Stimulated activated CD8-positive, alpha-beta memory T cell treated with anti-CD3 and anti-CD28 coated beads, Interleukin-15, amount 100 ng/mL, for 24 hours (primary cell): ENCODE results near the gene GP2.

ENCODE experiments used
- DNase-seq: peaks from one replicate; pipeline ENCODE4 v3.0.0-alpha.2; 2020; ENCODE audit warnings: low read depth

GP2 gene

GRCh38 chr16:20306401-20306800 is 20.9 kb downstream of the GP2 start:
- DNase-seq, result no peak

DNA sequence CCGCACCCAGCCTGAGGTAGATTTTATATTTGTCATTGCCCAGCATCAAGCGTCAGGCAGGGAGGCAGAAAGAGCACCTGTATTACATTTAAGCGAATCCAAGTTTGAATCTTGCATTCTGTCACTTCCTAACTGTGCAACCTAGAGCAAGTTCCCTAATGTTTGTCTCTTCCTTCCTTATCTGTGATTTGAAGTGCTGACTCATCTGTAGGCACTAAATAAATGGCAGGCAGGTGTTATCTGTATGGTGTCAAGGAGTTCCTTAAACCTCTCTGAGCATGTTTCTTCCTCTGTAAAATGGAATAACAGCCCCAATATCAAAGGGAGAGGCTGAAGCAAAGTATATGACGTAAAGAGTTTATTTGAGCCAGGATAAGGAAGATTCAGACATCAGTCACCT is 24.3 kb downstream of the GP2 start:
- DNase-seq, result no peak

- DNase-seq, result no peak
Measured at GRCh38 chr16:20302389-20302788, 24.9 kb downstream of the GP2 start.

DNA sequence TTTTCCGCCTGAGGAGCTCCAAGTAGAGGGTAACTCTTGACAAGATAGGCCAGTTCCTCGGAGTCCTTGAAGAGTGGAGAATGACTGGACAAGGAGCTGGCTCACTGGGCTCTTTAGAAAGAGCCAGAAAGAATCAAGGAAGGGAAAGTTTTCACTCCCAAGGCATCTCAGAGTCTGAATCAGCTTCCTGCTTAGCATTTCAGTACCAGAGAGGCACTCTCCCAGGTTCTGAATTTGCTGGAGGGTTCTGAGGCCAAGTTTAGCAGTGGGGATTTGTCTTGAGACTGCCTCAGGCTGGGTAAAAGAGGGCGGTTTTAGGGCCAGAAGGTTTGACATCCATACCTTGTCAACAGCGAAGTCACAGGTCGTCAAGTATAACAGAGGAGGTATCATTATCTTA is 25.5 kb downstream of the GP2 start:
- DNase-seq, result no peak

GRCh38 chr16:20300312-20301097 is 26.8 kb downstream of the GP2 start:
- no peak for DNase-seq

DNA sequence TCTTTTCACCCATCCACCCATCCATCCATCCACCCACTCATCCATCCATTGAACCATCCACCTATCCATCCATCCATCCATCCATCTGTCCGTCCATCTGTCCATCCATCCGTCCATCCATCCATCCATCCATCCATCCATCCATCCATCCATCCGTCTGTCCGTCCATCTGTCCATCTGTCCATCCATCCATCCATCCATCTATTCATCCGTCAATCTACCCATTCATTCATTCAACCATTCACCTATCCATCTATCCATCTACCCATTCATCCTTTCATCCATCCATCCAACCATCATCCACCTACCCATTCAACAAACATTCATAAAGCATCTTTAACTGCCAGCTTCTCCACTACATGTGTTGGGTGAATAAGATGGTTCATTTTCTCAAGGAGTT is 28.9 kb downstream of the GP2 start:
- no peak for DNase-seq

GRCh38 chr16:20291208-20292206 is 35.8 kb downstream of the GP2 start:
- no peak for DNase-seq

DNA sequence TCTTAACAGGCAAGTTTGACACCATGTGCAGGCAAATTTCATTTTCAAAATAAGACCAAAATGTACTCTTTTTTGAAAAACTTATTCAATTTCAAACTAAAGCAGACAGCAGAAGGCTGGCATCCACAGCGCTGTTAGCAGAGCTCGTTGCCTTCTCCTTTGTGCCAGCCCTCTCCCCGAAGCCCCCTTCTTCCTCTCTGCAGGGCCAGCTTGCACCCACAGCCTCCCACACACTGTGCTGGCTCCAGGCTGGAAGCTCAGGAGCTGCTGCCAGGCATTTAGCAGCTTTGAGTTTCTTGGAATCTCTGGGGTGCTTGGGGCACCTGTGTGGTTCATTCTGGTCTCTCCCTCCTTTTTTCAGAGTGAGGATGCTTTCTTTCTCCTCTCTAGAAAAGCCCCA is 37.7 kb downstream of the GP2 start:
- no peak for DNase-seq

- DNase-seq, result no peak
Measured at GRCh38 chr16:20285993-20286499, 41.3 kb downstream of the GP2 start.

- no peak for DNase-seq
Measured at GRCh38 chr16:20280259-20280658, 47.1 kb downstream of the GP2 start.

DNA sequence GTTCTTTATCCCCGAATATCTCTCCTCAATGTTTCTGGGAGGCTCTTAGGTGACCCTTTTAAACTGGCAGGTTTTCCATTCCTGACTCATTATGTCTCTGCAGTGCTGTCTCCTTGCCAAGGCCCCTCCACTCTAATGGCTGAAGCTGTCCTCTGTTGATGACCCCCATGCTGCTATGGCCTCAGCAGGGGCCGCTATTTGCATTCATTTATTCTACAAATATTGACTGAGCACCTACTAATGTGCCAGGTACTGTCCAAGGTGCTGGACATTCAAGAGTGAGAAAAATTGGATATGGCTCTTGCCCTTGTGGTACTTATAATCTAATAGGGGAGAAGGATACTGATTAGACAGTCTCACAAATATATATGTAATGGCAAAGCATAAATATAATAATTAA is 55.4 kb downstream of the GP2 start:
- DNase-seq, result no peak

DNA sequence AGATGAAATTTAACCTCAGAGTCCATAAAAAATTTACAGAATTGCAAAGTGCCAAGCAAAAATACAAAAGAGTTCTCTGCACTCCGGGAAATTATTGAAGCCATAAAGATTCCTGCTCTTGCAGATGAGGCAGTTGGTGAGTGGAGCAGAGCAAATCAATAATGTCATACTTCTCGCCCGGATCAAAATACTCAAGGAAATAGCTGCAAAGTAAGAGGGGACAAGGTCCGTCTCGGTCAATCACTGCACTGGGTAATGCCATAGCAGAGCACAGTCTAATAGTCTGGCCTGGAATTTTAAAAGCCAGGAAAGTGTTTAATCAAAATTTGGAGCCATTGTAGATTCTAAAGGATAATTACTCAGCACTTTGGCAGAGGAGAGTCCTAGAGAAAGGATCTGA is 58.9 kb downstream of the GP2 start:
- no peak for DNase-seq

DNA sequence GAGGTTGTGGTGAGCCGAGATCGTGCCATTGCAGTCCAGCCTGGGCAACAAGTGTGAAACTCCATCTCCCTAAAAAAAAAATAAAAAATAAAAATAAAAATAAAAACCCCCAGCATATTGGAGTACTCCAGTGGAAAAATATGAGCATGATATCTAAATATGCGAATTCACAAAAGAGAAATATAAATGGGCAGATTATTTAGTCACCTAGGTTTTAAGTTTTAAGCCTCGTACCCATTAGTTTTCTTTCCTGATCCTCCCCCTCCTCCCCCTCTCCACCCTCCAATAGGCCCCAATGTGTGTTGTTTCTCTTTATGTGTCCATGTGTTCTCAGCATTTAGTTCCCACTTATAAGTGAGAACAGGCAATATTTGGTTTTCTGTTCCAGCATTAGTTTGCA is 62.3 kb downstream of the GP2 start:
- DNase-seq, result no peak

DNA sequence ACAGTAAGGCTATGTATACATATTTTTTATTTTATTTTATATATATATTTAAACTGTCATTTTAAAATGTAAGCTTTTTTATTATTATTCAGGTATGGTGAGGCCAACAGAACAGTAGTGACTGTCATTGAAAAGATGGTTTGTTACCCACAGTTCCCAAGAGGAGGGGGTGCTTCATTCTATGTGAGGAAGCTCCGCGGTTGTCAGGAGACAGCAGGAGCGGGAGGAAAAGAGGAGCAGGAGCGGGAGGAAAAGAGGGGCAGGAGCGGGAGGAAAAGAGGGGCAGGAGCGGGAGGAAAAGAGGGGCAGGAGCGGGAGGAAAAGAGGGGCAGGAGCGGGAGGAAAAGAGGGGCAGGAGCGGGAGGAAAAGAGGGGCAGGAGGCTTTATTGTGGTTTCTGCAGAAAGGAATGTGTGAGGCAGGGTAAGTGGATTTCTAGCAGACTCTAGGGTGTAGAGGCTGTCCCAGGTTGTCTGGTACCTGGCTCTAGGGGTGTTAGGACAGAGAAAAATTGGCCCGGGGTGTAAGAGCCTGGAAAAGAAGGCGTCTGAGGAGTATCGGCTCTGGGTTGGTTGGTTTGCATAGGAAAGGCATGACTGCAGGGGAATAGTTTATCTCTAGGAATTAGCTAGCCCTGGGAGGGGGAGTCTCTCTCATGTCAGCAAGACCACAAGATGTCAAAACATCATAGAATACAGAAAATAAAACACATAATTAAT is 64.0 kb downstream of the GP2 start:
- no peak for DNase-seq

DNA sequence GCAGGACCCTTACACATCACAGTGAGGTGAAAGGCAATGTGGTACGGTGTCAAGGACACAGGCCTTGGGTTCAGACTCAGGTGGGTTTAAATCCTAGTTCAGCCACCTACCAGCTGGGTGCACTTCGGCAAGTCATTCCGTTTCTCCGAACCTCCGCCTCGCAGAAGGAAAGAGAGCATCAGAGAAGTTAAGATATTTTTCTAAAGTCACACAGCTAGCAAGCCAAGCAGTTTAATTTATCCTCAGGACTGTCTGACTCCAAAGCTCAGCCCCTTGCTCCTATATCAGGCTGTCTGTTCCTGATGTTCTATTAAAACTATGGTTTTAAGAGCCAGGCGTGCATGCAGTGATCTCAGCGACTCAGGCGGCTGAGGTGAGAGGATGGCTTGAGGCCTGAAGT is 65.1 kb downstream of the GP2 start:
- no peak for DNase-seq

DNA sequence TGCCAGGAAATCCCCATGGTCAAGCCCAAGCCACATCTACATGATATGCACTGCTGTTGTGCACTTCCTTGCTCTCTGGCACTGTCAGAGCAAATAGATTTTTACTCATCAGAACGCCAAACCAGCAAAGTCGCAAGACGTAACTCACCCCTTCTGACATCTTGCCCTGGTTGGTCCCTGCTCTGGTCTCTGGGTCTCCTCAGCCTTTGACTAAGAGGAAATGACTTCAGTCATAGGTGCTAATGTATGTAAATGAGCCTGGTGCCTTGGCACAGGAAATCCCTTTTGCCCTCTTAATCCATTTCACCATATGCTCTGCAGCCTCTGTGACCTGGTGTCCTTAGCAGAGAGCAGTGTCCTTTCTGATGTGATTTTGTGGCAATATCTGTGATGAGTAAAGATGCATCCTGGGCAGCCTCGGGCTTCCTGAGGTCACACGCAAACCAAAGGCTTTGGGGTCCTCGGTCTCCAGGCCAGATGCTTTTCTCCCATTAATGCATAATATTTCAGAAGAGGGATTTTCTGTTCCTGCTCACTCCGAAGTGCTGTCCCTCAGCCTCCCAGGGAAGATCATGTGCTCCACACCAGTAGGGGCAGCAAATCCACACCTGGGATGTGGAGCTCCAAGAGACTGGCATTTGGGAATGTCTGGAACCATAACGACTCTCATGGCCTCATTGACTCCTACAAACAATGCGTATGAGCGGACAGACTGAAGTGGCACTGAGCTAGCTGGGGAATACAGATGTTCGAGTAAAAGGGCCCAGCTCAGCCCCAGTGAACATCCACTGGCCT is 66.9 kb downstream of the GP2 start:
- no peak for DNase-seq
